NK-92 treated with Interleukin-12 subunit alpha and Interleukin-12 subunit beta, amount 100 ng/mL, for 24 hours (cell line): Measurements from ENCODE around the gene MOGAT3.

Experiments
- DNase-seq: peaks from one replicate; lab custom pipeline; 2025; lab: John Stamatoyannopoulos, UW

Gene MOGAT3

DNA sequence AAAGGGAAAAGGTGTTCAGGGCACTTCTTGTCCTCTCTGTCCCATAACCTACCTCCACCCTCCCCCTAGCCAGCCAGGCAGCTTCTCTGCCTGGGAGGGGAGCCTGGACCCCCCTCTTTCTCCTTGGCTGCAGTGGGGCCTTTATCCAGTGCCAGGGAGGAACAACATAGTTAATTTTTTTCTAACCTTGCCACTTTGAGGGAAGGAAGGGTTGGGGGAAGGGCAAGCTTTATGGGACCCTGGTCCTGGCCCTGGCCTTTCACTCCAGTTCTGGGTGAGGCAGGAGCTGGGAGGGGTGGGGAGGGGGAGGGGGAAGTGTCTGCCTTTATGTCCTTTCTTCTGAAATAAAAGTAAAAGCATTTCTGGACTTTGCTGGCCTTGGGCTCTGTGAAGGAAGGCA, 39.9 kb downstream of the MOGAT3 start:
- no peak for DNase-seq

DNA sequence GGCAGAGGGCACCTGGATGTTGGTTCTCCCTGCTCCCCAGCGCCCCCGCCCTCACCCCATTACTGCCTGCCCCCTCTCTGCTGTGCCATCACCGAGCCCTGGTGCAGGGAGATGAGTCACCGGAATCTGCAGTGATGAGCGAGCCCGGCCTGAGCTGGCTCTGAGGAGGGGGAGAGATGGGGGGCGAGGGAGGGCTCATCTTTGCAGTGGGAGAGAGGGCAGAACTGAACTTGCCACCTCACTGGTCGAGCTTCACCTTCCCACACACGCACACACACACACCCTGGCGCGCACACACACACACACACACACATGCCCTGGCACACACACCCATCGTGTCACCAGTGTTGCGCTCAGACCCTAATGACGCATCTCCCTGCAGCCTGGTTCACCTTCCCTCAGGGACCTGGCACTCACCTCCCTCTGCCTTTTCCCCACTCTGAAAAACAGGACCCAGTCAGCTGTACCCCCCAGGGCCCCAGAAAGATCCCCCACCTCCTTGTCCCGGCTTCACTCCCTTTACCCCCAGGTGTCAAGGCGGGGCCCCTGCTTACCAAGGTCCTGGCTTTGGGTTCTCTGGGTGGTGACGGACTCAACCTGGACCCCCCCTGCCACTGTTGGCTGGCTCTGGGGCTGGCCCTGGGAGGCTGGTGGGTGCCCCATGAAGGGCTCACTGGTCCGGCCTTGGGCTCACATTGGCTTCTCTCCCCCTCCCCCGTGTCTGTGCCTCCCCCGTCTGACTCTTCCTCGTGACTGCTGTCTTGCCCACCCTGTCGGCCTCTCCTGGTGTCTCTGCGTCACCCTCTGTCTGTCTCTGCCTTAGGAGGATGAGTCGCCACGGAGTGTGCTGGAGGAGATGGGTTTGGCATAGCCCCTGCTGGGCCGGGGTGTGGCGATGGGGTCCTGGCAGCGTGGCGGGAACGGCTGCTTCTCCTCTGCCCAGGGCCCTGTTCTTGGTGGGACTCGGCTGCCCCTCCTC, 40.9 kb downstream of the MOGAT3 start:
- no peak for DNase-seq

DNA sequence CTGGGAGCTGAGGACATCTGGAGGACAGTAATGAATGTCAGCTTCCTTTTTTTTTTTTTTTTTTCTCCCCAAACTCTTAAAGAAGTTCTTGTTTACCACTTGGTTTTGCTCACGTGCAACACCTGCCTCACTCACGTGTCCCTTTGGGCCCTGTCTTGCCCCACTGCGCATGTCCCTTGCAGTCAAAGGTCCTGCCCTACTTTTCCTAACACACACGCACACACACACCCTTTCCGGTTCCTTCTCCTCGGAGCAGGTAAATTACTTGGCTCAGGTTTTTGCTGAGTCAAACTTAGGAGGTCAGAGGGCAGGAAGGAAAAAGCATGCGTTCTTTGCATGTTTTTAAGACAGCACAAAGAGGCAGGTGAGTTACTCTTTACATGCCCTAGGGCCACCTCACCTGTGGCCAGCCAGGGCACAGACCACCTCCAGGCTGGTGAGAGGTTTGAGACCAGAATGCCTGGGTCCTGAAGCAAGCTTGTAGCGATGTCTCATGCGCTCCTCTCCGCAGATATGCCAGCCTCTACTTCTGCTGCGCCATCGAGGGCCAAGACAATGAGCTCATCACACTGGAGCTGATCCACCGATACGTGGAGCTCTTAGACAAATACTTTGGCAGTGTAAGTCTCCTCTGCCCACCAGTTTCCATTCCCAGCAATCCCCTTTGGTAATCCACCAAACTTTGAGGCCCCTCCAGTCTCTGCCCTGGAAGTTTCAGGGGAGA, 43.8 kb downstream of the MOGAT3 start:
- no peak for DNase-seq

DNA sequence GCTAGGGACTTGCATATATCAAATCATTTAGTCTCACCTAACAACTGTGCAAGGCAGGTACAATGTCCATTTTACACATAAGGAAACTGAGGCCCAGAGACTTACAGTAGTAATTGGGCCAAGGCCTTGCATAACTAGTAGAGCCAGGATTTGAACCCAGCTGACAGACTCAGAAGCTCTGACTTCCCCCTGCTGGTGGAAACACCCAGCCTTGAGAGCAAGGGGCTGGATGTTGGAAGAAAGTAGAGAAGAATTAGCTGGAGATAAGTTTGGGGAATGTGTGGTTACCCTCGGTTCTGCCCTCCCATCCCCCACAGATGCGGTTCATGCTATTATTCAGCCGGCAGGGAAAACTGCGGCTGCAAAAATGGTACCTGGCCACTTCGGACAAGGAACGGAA, 44.6 kb downstream of the MOGAT3 start:
- no peak for DNase-seq

DNA sequence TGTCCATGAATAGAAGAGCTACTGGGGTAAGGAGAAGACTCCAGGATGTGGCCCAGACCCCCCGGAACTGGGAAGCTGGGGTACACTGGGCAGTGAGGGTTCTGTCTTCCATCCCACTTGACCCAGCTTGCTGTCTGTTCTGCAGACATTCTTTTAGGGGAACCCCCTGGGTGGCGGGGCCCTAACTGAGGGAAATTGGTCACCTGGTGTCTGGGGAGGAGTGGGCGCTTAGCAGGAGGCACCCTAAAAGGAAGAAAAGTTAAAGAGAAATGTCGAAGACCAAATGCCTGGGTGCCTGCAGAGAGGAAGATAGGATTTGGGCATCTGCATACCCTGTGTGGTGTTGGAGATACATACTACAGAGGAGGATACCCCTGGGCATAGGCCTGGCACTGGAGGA, 45.5 kb downstream of the MOGAT3 start:
- no peak for DNase-seq

DNA sequence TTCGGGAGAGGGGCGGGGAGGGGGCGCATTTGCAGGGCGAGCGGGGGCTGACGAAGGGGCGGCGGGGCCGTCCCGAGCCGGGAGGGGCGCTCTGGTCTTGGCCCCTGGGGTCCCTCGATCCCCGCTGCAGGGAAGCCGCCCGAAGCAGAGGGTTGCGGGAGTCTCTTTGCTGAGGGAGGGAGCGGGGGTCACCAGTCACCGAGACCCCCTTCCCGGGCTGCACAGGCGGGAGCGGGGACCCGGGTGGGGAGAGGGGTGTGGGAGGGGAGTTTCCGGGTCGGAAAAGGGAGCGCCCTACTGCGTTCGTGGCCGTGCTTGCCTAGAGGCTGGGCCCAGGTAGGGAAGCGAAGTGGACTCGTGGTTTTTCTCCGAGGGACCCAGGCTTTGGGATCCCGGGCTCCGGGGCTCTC, 46.1 kb downstream of the MOGAT3 start:
- no peak for DNase-seq

DNA sequence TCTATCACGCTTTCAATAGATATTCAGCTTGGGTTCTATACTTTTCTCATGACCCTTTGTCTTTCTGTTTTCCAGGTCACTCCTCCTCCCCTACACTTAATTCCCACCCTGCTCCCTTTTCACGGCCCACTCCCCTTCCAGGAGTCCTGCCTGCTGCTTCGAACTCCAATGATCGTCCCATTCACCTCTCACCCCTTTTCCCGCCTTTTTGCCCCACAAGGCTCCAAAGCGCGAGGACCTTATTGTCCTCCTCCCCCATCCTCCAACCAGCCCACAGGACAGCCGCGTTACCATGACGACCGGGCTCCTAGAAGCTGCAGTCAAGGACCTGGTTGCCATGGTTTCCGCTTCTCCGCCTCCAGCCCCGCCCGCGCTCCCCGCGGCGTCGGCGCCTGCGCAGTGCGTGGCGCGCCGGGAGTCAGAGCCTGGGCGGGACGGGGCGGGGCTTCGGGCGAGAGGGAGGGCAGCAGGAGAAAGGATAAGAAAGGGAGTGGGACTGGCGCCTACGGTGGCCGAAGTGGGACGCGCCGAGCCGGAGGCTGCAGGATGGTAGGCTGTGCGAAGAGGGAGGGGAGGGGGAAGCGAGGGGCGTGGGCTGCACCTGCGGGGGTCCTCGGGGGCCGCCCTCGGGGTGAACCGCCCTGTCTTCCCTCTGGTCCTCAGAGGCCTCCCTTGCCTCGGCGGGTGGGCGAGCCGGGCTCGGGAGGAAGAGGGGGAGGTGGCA, 46.7 kb downstream of the MOGAT3 start, which contains the start of gene AP1S1:
AP1S1 (plus strand) TSS at position 508 of the 724 bp plus-strand sequence; CDS start at position 547, 39 bp downstream.
- peak; percentile 96 for DNase-seq

DNA sequence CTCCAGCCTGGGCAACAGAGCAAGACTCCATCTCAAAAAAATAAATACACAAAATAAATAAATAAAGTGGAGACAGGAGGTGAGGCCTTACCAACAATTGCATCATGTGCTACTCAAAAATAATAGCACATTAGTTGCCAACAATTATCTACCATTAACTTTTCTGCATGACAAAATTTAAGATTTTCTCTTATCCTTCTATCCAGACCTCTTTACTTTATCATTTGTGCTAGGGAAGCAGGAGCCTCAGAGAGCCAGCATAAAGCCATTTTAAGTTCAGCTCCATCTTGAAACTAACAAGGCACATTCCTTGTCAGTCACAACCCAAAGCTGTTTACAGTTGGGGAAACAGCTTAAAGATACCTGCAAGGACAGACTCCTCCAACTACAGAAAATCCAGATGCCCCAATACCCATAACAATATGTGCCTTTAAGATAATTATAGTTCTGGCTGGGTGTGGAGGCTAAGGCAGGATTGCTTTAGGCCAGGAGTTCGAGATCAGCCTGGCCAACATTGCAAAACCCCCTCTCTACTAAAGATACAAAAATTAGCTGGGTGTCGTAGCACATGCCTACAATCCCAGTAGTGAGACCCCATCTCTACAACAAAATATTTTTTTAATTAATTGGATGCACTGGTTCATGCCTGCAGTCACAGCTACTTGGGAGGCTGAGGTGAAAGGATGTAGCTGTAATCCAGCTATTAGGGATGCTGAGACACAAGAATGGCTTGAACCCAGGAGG, 48.8 kb downstream of the MOGAT3 start:
- no peak for DNase-seq
